MM.1S (cell line): Measurements from ENCODE around the gene PRKG1.

Experiments used
- DNase-seq: peaks from one replicate; pipeline ENCODE4 v3.0.0-alpha.2; 2015
- H2AFZ ChIP-seq: fragments of 300-600 bp; sonication (generic); 2 replicates; pipeline ENCODE4 v1.6.0; 2016; ENCODE audit warnings: antibody characterized with exemption, low read length
- H3F3A ChIP-seq: fragments of 300-600 bp; sonication (generic); 2 replicates; pipeline ENCODE4 v1.6.1; 2016; ENCODE audit warnings: mild to moderate bottlenecking, antibody characterized with exemption, low read length, moderate library complexity, mixed read lengths; ENCODE audit not compliant: insufficient read depth
- H3K27ac ChIP-seq: fragments of 300-600 bp; sonication (generic); 2 replicates; pipeline ENCODE4 v1.5.1; 2016; ENCODE audit warnings: mild to moderate bottlenecking, low read length
- H3K27me3 ChIP-seq: fragments of 300-600 bp; sonication (generic); replicated peaks from 2 replicates; pipeline ENCODE4 v1.6.0; 2016; ENCODE audit warnings: low read length; ENCODE audit not compliant: insufficient read depth
- H3K36me3 ChIP-seq: fragments of 300-600 bp; sonication (generic); replicated peaks from 2 replicates; pipeline ENCODE4 v1.6.1; 2016; ENCODE audit warnings: mild to moderate bottlenecking, low read length, mixed read lengths; ENCODE audit not compliant: insufficient read depth
- H3K4me1 ChIP-seq: fragments of 300-600 bp; sonication (generic); 2 replicates; pipeline ENCODE4 v1.6.1; 2016; ENCODE audit warnings: low read length, mixed read lengths
- H3K4me2 ChIP-seq: fragments of 300-600 bp; sonication (generic); 2 replicates; pipeline ENCODE4 v1.6.0; 2016; ENCODE audit warnings: low read depth, low read length
- H3K4me3 ChIP-seq: fragments of 300-600 bp; sonication (generic); 2 replicates; pipeline ENCODE4 v1.5.1; 2016; ENCODE audit warnings: low read length, mixed read lengths
- H3K79me2 ChIP-seq: fragments of 300-600 bp; sonication (generic); 2 replicates; pipeline ENCODE4 v1.6.1; 2016; ENCODE audit warnings: mixed run types, low read length, mixed read lengths
- H3K9ac ChIP-seq: fragments of 300-600 bp; sonication (generic); 2 replicates; pipeline ENCODE4 v1.6.1; 2016; ENCODE audit warnings: low read length, mixed read lengths
- H3K9me2 ChIP-seq: fragments of 300-600 bp; sonication (generic); replicated peaks from 2 replicates; pipeline ENCODE4 v1.6.1; 2016; ENCODE audit warnings: mild to moderate bottlenecking, low read length, mixed read lengths; ENCODE audit not compliant: insufficient read depth
- H3K9me3 ChIP-seq: fragments of 300-600 bp; sonication (generic); replicated peaks from 2 replicates; pipeline ENCODE4 v1.6.1; 2016; ENCODE audit warnings: mild to moderate bottlenecking, low read length, mixed read lengths; ENCODE audit not compliant: insufficient read depth
- H4K20me1 ChIP-seq: fragments of 300-600 bp; sonication (generic); 2 replicates; pipeline ENCODE4 v1.6.1; 2016; ENCODE audit warnings: mild to moderate bottlenecking, low read length, moderate library complexity, mixed read lengths; ENCODE audit not compliant: insufficient read depth
- EZH2 ChIP-seq: fragments of 300-600 bp; sonication (generic); optimal IDR thresholded peaks from 2 replicates; pipeline ENCODE3; 2017; ENCODE audit warnings: low read depth, mild to moderate bottlenecking, antibody characterized with exemption, low read length, mixed read lengths
- EZH2phosphoT487 ChIP-seq: fragments of 300-600 bp; sonication (generic); IDR thresholded peaks from 2 replicates; pipeline ENCODE4 v1.6.1; 2018; ENCODE audit warnings: antibody characterized with exemption, low read length
- TF ChIP-seq, protein P1 (sequence below): fragments of 300-600 bp; sonication (generic); IDR thresholded peaks from 2 replicates; pipeline ENCODE4 v1.5.1; 2016; ENCODE audit warnings: antibody characterized with exemption, low read length, mixed read lengths

Gene PRKG1

DNA sequence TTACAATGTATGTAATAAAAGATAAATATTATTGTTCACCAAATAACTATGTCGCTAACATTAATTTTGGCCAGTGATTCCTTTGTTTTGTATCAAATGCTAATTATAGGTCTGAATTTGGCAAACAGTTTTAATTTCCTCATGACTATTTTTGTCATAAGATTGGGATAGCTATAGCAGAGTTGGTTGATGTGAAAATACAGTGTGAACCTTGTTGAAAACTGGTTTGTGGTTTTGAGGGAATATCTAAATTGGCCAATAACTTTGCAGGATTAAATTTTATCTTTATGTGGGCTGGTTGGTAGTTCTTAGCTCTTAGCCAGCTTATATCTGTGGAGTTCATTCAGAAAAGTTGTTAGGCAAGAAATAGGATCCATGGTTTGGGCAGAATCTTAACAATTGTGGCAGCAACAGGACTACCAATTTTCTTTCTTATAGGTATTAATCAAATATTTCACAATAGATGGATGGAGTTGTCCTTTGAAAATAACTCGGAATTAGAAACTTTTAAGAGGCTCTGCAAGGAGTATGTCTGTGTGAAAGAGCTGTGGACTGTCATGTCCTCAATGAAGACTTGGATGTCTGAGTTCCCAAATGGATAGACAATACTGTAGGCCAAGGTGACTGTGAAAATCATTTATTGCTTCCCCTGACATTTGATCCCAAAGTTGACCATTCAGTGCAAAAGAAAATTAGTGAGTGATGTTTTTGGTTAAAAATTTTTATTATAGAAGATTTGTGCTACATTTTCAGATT lies 73.5 kb downstream of the PRKG1 start:
- TF ChIP-seq, protein P1, sequence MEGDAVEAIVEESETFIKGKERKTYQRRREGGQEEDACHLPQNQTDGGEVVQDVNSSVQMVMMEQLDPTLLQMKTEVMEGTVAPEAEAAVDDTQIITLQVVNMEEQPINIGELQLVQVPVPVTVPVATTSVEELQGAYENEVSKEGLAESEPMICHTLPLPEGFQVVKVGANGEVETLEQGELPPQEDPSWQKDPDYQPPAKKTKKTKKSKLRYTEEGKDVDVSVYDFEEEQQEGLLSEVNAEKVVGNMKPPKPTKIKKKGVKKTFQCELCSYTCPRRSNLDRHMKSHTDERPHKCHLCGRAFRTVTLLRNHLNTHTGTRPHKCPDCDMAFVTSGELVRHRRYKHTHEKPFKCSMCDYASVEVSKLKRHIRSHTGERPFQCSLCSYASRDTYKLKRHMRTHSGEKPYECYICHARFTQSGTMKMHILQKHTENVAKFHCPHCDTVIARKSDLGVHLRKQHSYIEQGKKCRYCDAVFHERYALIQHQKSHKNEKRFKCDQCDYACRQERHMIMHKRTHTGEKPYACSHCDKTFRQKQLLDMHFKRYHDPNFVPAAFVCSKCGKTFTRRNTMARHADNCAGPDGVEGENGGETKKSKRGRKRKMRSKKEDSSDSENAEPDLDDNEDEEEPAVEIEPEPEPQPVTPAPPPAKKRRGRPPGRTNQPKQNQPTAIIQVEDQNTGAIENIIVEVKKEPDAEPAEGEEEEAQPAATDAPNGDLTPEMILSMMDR, result no peak
- no peak for TF ChIP-seq EZH2
- TF ChIP-seq EZH2phosphoT487, result no peak
- Histone ChIP-seq H3K27me3 (no peaks in the 10 kb centered on the region), H3K9me2 (no peaks in the 10 kb centered on the region), H3K4me2 (no peak overlapping the region), H3K9ac (no peak overlapping the region), H3K36me3 (no peaks in the 10 kb centered on the region), H3K4me3 (no peak overlapping the region), H3K79me2 (no peaks in the 10 kb centered on the region), H3K27ac (no peak overlapping the region), H3K9me3 (no peaks in the 10 kb centered on the region), H2AFZ (no peak overlapping the region), H4K20me1 (no peaks in the 10 kb centered on the region), H3F3A (no peaks in the 10 kb centered on the region), H3K4me1 (no peaks in the 10 kb centered on the region)
- no peak for DNase-seq

- no peaks in the 10 kb centered on the region for H4K20me1 ChIP-seq
- no peak overlapping the region for H2AFZ ChIP-seq
- H3K9me3 ChIP-seq, result no peaks in the 10 kb centered on the region
- no peak overlapping the region for H3K4me2 ChIP-seq
- no peaks in the 10 kb centered on the region for H3K4me1 ChIP-seq
- no peaks in the 10 kb centered on the region for H3K9me2 ChIP-seq
- H3K4me3 ChIP-seq, result no peak overlapping the region
- no peaks in the 10 kb centered on the region for H3K27me3 ChIP-seq
- no peak for DNase-seq
- no peak overlapping the region for H3K27ac ChIP-seq
- TF ChIP-seq, protein P1, result no peak
- TF ChIP-seq EZH2phosphoT487 (no peak), EZH2 (no peak)
- H3F3A ChIP-seq, result no peaks in the 10 kb centered on the region
- H3K79me2 ChIP-seq, result no peaks in the 10 kb centered on the region
- H3K9ac ChIP-seq, result no peak overlapping the region
- H3K36me3 ChIP-seq, result no peaks in the 10 kb centered on the region
Observed at GRCh38 chr10:51156926-51157325, 82.6 kb downstream of the PRKG1 start.

GRCh38 chr10:51158832-51159231 lies 84.5 kb downstream of the PRKG1 start:
- Histone ChIP-seq H3K9me2 (no peaks in the 10 kb centered on the region), H3F3A (no peaks in the 10 kb centered on the region), H3K27me3 (no peaks in the 10 kb centered on the region), H3K27ac (no peak overlapping the region), H2AFZ (no peak overlapping the region), H3K36me3 (no peaks in the 10 kb centered on the region), H3K4me2 (no peak overlapping the region), H3K4me1 (no peaks in the 10 kb centered on the region), H4K20me1 (no peaks in the 10 kb centered on the region), H3K9ac (no peak overlapping the region), H3K79me2 (no peaks in the 10 kb centered on the region), H3K4me3 (no peak overlapping the region), H3K9me3 (no peaks in the 10 kb centered on the region)
- no peak for TF ChIP-seq EZH2
- TF ChIP-seq EZH2phosphoT487, result no peak
- TF ChIP-seq, protein P1, result no peak
- no peak for DNase-seq
